8988T (cell line): ENCODE results near the gene CTNND2.
A peak's percentile ranks its signal among the peaks of the same experiment; 100 is the strongest.

Source experiments
- DNase-seq: peaks from one replicate; pipeline ENCODE4 v3.0.0; 2011

The CTNND2 gene

GRCh38 chr5:11300736-11301135 lies 603.5 kb downstream of the CTNND2 start:
- no peak for DNase-seq

GRCh38 chr5:11298877-11299276 lies 605.4 kb downstream of the CTNND2 start:
- no peak for DNase-seq

- no peak for DNase-seq
Observed at GRCh38 chr5:11293523-11293922, 610.7 kb downstream of the CTNND2 start.

GRCh38 chr5:11292648-11293356 lies 611.4 kb downstream of the CTNND2 start:
- DNase-seq, result no peak

- no peak for DNase-seq
Observed at GRCh38 chr5:11289733-11290132, 614.5 kb downstream of the CTNND2 start.

- DNase-seq, result no peak
Observed at GRCh38 chr5:11289208-11289607, 615.0 kb downstream of the CTNND2 start.

- no peak for DNase-seq
Observed at GRCh38 chr5:11281842-11282241, 622.4 kb downstream of the CTNND2 start.

GRCh38 chr5:11277323-11277722 lies 626.9 kb downstream of the CTNND2 start:
- DNase-seq, result no peak

- no peak for DNase-seq
Observed at GRCh38 chr5:11273180-11273903, 630.9 kb downstream of the CTNND2 start.

GRCh38 chr5:11269515-11269914 lies 634.7 kb downstream of the CTNND2 start:
- DNase-seq, result no peak

- DNase-seq, result no peak
Observed at GRCh38 chr5:11268891-11269290, 635.4 kb downstream of the CTNND2 start.

- no peak for DNase-seq
Observed at GRCh38 chr5:11266331-11266730, 637.9 kb downstream of the CTNND2 start.

- DNase-seq, result no peak
Observed at GRCh38 chr5:11261241-11261640, 643.0 kb downstream of the CTNND2 start.

GRCh38 chr5:11258001-11258400 lies 646.2 kb downstream of the CTNND2 start:
- DNase-seq, result no peak

GRCh38 chr5:11252523-11252922 lies 651.7 kb downstream of the CTNND2 start:
- DNase-seq, result no peak

- no peak for DNase-seq
Observed at GRCh38 chr5:11252075-11252474, 652.2 kb downstream of the CTNND2 start.

GRCh38 chr5:11251247-11251646 lies 653.0 kb downstream of the CTNND2 start:
- no peak for DNase-seq

- DNase-seq, result no peak
Observed at GRCh38 chr5:11248966-11249365, 655.3 kb downstream of the CTNND2 start.

GRCh38 chr5:11247224-11247623 lies 657.0 kb downstream of the CTNND2 start:
- peak; percentile 39 for DNase-seq

- DNase-seq, result no peak
Observed at GRCh38 chr5:11240293-11241190, 663.7 kb downstream of the CTNND2 start.

GRCh38 chr5:11239261-11240015 lies 664.8 kb downstream of the CTNND2 start:
- no peak for DNase-seq

GRCh38 chr5:11234501-11234911 lies 669.7 kb downstream of the CTNND2 start:
- DNase-seq, result no peak

GRCh38 chr5:11230890-11231289 lies 673.4 kb downstream of the CTNND2 start:
- no peak for DNase-seq
